Stimulated activated CD4-positive, alpha-beta T cell treated with anti-CD3 and anti-CD28 coated beads, Interleukin-1b, Interleukin-23, amount 100 ng/mL, for 4 hours (primary cell): ENCODE data around the gene PAXIP1.

Experiments used
- DNase-seq, 2 donors: peaks; one replicate each; pipeline ENCODE4 v3.0.0-alpha.2; 2020; ENCODE audit warnings: low read depth in 2 of 2

PAXIP1 gene

DNA sequence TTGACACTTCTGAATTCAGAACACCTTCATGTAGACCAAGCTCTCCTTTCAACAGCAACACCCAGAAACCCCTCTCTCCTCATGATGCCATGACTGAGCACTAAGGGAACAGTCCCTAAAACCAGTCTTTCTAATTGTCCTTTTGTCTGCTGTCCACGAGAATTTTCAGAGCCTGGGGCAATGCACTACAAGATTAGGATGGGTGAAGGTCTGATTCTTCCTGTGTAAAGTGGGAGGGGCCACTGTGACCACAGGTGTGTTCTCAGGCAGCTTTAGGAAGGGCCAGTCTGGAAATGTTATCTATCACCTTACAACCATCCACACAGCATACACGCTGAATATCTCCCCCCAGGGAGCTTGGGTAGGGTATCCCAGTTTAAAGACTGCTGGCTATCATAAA lies 7.9 kb downstream of the PAXIP1 start:
- DNase-seq: no peak

DNA sequence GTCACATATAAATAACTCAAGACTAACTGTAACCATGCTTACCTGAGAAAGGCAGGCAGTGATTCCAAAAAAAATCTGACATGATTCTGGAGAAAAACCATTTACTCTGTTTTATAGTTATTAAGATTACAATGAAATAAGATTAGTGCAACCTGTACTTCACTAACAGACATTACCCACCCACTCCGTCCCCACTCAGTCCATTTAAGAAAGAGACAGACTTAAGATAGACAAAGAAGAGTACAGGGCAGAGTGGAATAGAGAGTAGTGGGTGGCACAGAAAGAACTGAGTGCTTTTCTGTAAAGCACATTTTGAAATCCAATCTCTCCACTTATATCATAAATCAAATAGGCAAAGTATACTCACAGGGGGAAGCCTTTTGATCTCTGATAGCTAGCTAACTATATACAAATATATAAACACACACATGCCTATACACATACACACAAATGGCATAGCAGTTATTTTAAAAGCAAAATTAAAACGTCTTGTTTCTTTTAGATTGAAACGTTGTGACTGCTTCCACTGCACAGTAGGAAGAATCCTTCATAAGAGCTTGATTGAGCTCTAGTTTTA lies 11.9 kb downstream of the PAXIP1 start:
- no peak for DNase-seq

DNA sequence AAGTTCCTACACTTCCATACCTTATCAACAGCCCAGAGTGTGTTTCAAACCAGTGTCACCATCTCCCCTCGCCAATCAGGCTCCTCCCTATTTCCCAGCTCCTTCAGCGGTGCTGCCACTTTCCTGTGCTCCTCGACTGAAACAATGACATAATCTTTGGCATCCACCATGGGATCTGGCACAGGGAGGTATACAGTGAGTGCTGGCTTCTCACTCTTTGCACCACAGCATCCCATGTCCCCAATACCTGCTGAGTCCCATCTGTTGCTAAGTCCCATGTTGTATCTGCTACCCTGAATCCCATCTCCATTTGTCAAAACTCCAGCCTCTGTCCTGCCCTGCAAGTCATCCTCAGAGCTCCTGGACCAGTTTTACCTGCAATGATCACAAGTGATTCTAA lies 15.4 kb downstream of the PAXIP1 start:
- no peak for DNase-seq

DNA sequence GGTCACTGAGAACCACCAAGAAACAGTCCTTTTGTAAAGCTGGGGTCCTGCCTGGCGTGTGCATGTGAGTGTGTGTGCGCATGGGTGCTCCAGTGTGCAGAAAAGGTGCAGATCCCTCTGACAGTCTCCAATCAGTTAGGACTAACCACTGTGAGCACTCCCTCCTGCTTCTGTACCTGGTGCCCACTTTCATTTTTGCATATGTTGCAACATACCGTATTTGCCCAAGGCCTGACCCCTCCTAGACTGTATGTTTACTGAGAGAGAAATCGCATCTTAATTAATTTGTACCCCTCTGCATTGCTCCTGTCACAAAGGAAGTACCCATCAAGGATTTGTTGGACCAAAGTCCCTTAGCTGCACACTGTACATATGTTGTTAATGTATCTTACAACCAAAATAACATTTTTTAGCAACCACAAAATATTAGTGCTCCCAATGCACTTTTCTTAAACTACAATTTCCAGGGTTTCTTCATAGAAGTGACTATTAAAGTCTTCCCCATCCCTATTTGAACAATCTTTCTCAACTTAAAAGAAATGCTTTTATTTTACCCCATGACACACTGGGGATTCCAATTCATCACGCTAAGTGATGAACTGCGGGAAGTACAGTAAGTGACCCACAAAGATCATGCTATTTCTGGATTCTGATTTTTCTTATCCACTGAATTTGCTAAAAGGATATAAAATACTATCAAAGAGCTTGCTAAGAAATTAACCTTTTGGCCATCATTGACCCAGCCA lies 16.6 kb downstream of the PAXIP1 start:
- DNase-seq: no peak

DNA sequence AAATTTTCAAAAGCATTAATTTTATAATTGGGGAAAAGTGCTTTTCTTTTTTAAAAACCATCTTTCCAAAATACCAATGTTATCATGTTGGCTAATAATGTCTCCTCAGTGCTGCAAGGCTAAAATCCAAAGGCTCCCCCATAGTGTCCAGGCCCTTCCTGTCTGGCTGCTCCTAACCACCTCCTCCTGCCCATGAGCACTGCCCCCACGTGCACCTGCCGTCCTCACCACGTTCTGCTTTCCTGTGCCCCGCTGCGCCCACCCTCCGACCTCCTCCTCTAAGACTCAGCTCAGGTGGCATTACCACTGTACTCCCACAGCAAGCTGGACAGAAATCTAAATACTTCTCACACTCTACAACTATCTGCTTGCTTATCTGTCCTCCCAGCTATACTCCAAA lies 17.7 kb downstream of the PAXIP1 start:
- DNase-seq: no peak

DNA sequence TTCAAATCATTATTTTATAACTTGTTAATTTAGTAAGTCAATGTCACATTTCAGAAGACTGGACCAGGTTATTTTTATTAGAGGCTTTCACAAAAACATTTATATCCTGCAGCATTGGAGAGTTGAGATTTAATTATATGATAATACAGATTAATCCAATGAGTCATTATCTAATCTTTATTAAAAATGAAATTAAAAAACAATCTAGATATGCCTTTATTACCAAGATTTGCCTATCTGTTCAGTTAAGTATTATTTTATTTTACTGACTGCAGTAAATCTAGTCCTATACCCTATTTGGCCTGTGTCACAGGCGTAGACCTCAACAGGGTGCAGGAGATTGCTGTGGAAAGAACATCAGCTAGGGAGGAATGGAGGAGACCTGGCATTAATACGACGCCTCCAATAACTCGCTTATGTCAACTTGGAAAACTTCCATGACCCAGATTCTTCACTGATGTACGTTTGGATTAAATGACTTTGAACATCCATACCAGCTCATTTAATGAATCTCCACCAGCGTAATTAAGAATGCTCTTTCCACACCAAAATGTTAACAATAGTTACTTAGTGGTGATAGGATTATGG lies 18.2 kb downstream of the PAXIP1 start:
- DNase-seq: no peak

DNA sequence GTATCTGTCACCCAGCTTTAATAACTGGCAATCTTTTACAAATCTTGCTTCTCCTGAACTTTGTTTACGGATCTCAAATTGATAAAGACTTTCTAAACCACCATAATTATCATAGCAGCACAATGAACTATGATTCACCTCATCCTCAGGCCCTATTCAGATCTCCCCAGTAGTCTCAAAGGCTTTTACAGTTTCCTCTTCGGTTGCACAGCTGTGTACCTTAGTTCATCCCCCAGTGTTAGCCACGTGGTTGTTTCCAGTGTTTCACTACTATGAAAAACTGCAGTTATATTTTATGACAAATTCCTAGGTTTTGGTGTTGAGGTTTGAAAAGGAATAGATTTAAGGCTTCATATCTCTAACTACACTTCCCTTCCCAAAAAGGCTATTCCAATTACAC lies 24.9 kb downstream of the PAXIP1 start:
- no peak for DNase-seq

DNA sequence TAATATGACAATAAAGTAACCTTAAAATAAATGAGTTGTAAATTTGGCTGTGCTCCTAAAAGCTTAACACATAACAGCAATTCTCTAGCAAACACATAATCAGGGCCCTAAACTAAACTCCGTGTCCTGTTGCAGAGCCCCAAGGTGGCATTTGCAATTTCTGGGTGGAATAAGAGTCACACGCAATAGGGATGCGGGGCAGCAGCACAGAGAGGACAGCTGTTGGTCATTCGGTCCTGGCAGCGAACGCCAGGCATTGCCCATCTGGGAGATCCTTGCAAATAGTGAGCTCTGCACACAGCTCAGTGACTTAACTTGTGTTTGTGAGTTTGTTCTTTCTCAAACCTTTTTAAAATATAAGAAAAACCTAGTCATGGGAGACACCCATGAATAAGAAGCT lies 25.7 kb downstream of the PAXIP1 start:
- no peak for DNase-seq

DNA sequence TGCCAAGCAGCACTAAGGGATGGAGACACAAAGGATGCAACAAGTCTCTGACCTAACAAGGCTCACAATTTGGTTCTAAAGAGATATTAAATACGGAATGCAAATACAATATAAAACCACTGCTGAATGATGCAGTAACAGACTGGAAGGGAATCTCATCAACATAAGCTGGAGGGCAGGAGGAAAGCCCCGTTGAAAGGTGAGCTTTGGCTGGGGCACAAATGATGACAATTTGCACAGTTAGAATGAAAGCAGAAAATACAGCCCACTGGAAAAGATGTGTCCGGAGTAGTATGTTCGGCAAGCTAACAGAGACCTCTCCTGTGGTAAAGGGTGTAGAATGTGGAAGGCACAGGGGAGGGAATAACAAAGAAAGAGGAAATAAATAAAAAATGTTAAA lies 26.1 kb downstream of the PAXIP1 start:
- DNase-seq: no peak

DNA sequence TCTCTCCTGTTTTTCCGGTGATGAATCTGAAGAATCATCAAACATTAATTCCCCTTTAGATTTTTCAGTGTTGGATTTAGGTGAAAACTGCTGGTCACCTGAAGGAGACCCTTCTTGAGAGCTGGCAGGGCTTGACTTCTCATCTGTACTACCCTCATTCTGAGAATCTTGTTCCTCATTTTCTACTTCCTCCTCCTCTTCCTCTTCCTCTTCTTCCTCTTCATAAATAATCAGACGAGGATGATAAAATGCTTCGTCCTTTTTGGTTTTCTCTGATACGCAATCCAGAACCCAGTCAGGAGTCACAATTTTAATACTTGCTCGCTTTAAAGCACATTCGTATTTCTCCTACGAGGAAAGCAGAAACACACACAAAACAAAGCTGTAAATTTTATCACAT lies 26.9 kb downstream of the PAXIP1 start:
- DNase-seq: no peak

DNA sequence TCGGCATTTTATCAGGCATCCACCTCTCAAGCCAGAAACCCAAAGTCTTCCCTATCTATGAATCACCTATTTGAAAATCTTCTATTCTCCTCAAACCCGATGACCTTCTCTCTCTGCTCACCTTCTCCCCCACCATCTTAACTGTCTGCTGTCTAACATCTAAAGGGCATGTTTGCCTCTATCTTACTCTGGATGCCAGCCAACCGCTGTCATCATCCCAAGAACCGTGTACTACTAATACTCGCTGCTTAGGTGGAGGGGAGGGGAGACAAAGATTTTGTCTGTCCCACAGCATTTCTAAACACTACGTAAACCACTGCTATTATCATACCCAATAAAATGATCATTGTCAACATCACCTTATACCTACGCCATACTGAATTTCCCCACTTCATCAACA lies 29.5 kb downstream of the PAXIP1 start:
- DNase-seq: no peak

DNA sequence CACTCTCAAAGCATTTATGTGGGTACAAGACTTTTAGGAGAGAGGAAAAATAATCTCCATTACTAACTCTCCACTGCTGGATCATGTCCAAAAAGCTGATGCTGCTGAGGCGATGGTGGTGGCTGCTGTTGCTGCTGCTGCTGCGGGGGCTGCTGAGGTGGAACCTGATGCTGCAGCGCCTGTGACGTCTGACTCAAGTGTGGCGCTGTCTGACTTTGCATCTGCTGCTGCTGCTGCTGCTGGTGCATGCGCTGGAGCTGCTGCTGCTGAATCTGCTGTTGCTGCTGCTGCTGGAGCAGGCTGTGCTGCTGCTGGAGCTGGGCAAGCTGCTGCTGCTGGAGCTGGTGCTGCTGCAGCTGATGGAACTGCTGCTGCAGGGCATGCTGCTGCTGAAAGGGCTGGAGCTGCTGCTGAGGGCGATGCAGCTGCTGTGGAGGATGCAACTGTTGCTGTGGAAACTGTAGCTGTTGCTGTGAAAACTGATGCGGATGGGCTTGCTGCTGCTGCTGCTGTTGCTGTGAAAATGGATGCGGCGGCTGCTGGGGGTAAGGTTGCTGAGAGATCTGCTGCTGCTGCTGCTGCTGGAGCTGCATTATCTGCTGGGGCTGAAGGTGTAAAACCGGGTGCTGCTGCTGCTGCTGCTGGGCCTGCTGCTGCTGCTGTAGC lies 34.5 kb downstream of the PAXIP1 start:
- DNase-seq: no peak

DNA sequence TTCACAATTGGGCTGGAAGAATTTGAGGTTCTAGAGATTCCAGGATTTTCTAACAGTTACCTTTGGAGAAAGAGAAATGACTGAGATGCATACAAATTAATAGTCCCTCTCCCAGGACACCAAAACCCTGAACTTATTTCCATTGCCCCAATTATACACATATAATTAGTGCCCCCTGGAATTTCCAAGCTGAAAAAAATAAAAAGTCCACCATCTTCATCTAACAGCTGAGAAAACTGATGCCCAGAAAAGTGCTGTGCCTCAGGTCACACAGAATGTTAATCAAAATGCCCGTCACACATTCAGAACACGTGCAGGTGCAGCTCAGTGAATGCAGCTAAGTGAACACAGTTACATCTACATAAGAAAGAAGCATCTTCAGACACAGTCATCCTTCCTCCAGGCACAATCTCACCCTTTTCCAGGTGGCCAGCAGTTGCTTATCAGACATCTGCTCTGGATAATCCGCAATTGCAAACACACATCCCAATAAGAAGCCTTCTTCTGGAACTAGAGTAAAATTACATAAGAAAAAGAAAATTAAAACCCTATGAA lies 35.4 kb downstream of the PAXIP1 start:
- no peak for DNase-seq

DNA sequence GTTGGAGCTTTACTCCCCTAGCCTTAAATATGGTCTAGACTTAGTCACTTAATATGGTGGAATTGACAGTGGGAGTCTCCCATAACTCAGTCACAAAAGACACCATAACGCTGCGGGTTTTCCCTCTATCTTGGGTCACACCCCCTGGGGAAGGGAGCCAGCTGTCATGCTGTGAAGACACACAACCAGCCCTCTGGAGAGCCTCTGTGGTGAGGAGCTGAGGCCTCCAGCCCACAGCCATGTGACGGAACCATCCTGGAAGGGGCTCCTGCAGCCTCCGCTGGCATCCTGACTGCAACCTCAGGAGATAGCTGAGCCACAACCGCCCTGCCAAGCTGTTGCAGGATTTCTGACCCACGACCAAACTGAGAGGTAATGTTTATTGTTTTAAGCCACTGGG lies 37.9 kb downstream of the PAXIP1 start:
- DNase-seq: no peak

DNA sequence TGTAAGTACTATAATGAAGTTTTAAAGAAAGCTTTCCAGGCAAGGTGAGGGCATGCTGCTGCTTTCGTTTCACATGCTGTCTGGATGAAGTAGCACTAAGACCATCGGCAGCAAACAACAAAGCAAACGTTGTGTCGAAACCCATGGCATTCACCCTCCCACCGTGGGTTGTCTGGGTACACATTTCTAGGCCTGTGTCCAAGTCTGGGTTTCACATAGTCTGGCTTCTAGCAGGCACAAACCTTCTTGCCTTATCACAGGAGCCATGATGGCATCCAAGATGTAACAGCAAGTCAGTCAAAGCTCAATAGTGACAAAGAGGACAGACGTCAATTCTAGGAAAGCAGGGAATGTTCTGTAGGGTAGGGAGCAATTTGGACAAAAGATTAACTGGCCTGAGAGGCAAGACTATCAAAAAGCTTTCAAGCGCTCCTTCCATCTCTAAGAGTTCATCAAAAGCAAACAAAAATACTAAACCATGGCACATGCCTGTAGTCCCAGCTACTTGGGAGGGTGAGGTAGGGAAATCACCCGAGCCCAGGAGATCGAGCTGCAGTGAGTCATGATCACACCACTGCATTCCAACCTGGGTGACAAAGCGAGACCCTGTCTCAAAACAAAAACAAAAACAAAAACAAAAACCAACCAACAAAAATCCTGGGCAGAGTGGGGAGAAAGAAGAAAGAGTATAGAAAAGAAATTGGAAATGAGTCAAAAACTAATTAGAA lies 42.7 kb downstream of the PAXIP1 start:
- no peak for DNase-seq

DNA sequence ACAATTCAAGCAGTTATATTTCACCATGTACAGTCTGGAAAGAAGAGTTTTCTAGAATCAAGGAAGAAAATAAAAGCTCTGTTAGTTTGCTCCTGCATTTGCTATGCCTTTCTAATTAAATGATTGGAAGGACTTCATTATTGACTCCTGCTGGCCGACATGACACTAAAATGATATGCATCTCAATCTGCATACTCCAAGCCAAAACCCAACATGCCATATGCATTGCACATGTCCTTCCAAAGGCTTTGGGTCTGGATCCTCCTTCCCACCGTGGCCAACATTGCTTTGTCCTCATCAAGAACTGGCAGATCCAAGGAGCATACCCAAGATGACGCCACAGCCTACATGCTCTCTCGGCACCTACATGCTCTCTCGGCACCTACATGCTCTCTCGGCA lies 46.5 kb downstream of the PAXIP1 start:
- DNase-seq: no peak

DNA sequence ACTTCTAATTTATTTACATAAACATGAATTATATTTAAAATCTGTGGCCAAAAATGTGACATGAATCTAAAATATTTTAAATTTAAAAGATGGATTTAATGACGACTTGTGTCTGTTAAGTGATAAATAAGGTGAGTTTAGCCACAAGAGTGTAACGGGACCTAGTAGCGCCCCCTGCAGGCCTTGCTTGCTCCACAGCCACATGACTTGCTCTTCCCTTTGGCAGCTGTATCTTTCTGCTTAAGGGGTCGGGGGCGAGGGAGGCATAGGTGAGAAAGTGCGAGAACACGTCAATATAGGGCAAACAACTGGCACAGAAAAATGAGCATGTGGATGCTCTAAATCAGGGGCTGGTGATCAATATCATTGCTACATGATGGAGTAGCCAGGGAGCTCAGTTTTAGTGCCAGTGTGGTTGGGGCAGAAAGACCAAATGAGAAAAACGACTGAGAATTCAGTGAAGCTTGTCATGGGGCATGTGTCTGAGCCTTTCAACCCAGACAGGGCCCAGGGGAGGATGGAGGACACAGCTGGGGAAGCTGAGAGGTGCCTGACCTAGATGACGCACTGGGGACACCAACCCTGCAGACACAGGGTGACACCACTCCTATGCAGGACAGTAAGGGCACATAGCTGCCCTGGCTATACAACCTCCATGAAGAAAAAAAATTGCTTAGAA lies 49.8 kb downstream of the PAXIP1 start:
- DNase-seq: peak; percentile 57 to 65

DNA sequence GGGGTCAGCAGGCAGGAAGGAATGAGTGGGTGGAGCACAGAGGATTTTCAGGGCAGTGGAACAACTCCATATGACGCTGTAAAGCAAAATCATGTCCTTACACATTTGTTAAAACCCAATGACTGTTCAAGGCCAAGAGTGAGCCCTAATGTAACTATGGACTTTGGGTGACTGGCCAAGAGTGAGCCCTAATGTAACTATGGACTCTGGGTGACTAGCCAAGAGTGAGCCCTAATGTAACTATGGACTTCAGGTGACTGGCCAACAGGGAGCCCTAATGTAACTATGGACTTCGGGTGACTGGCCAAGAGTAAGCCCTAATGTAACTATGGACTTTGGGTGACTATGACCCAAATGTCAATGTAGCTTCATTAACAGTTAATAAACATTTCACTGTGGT lies 52.0 kb downstream of the PAXIP1 start:
- DNase-seq: no peak

DNA sequence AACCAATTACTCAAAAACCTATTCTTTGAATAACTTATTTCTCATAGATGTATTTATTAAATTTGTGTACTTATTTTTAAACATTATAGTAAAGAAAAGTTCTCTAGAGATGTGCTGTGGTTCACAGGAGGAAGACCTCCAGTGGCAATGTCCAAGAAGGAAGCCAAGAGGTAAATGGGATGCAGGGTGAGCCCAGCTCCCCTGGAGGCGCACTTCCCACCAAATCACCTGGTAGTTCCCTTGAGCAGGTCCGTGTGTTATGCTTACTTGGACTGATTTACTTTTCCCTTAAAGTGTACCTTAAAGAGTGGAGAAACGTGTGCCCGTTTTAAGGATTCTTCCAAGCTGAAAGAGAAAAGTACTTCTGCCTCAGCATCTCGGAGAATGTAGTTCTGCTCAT lies 55.3 kb downstream of the PAXIP1 start:
- no peak for DNase-seq

DNA sequence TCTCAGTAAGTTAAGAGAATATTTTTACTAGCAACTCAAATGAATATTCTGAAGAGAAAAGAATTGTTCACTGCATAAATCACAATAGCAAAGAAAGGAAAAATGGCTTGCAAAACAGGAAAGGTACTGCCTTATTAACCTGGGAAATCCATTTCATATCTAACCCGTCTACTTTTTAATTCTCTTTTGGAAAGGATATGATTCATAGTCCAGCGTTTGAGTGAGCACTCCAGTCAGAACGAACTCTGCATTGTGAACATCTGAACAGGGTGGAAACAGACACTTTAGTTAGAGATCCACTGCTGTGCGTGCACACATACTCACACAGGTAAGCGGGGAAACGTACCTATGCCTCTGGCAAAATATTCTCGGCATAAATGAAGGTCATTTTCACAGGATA lies 56.8 kb downstream of the PAXIP1 start:
- DNase-seq: no peak

DNA sequence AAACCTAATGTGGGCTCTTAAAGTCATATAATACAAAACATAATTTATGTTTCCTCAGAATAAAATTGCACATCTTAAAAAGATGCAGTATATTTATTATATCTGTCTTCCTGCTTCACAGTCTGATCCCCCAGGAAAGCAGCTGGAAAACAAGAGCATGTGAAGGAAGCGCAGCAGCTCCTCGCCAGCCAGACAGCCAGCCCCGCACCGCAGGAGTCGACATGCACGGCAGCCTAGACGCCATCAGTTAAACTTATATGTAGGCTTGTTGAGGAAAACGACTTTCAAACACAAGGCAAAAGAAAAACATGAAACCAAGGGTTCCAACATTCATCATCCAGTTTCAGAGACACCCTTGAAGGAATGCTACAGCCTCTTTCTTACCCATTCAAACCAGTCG lies 59.0 kb downstream of the PAXIP1 start:
- DNase-seq: no peak
